Upper lobe of right lung (tissue), 1 donor: ENCODE results near the gene STAG1. TPM values are rescaled to one million over a fixed set of nuclear protein-coding genes. Genes with fewer than 3 reads are reported as not detected.
"Not testable (repeated sequence)": the region's sequence is repeated elsewhere in the genome, so short reads cannot be mapped to it uniquely, and the experiment has no call there.

Experiments
- ATAC-seq: fragments of 200-7000 bp; cut with Tn5 transposase; one replicate; pipeline ENCODE4 v1.9.1; 2020; ENCODE audit warnings: mild to moderate bottlenecking, moderate library complexity
- DNase-seq: peaks from one replicate; pipeline ENCODE4 v3.0.0-alpha.2; 2020
- H3K27ac ChIP-seq: fragments of 200-600 bp; one replicate; pipeline ENCODE4 v1.8.0; 2022
- H3K27me3 ChIP-seq: fragments of 200-600 bp; one replicate; pipeline ENCODE4 v1.8.0; 2022; ENCODE audit warnings: mild to moderate bottlenecking
- H3K36me3 ChIP-seq: fragments of 200-600 bp; one replicate; pipeline ENCODE4 v1.8.0; 2022
- H3K4me1 ChIP-seq: fragments of 200-600 bp; one replicate; pipeline ENCODE4 v1.8.0; 2022
- H3K4me3 ChIP-seq: fragments of 200-600 bp; one replicate; pipeline ENCODE4 v1.8.0; 2022; ENCODE audit warnings: mild to moderate bottlenecking
- H3K9me3 ChIP-seq: fragments of 200-600 bp; one replicate; pipeline ENCODE4 v1.8.0; 2022
- CTCF ChIP-seq: fragments of 200-600 bp; IDR thresholded peaks from one replicate; pipeline ENCODE4 v1.8.0; 2022; ENCODE audit warnings: antibody characterized with exemption
- intact Hi-C: fragments of 100-400 bp; cut with DNase I; formaldehyde crosslinking; loops from one replicate; pipeline ENCODE4 v1.11.0; 2022
- total RNA-seq: library from RNA; stranded (reverse); fragmentation: NEBNext Ultra II Directional; extraction: Animal tissue kit (Norgen Biotek cat#: 25700); gene quantifications from one replicate; pipeline ENCODE4 v1.2.1, GENCODE V29; 2021
- donor health status: DM: no; HTN: yes; CAD: no; lungs with severe emphysema.

STAG1 gene
- total RNA-seq, 1 donor from 2014 or later: 40.8 TPM

GRCh38 chr3:136650461-136650860, 101.7 kb downstream of the STAG1 start:
- Histone ChIP-seq H3K27me3 (no peaks in the 10 kb centered on the region), H3K27ac (no peak overlapping the region), H3K9me3 (peaks cover 15% of the 10 kb centered on the region), H3K4me1 (no peaks in the 10 kb centered on the region), H3K36me3 (no peaks in the 10 kb centered on the region), H3K4me3 (no peak overlapping the region)
- no peak for TF ChIP-seq CTCF
- intact Hi-C loops: no loop called here
- no peak for DNase-seq
- ATAC-seq: no peak

- H3K27ac ChIP-seq: no peak overlapping the region
- no peak overlapping the region for H3K4me3 ChIP-seq
- H3K36me3 ChIP-seq: no peaks in the 10 kb centered on the region
- intact Hi-C loops: no loop called here
- H3K9me3 ChIP-seq: no peaks in the 10 kb centered on the region
- ATAC-seq: no peak
- TF ChIP-seq CTCF: no peak
- H3K27me3 ChIP-seq: no peaks in the 10 kb centered on the region
- no peaks in the 10 kb centered on the region for H3K4me1 ChIP-seq
- no peak for DNase-seq
Measured at GRCh38 chr3:136645915-136646314, 106.3 kb downstream of the STAG1 start.

GRCh38 chr3:136644212-136644611, 108.0 kb downstream of the STAG1 start:
- H3K4me1 ChIP-seq: no peaks in the 10 kb centered on the region
- TF ChIP-seq CTCF: no peak
- no peaks in the 10 kb centered on the region for H3K36me3 ChIP-seq
- H3K9me3 ChIP-seq: no peaks in the 10 kb centered on the region
- H3K4me3 ChIP-seq: no peak overlapping the region
- intact Hi-C loops: no loop called here
- H3K27me3 ChIP-seq: no peaks in the 10 kb centered on the region
- DNase-seq: no peak
- no peak for ATAC-seq
- H3K27ac ChIP-seq: no peak overlapping the region

GRCh38 chr3:136643380-136643779, 108.8 kb downstream of the STAG1 start:
- H3K4me3 ChIP-seq, H3K4me1 ChIP-seq, H3K27me3 ChIP-seq, H3K36me3 ChIP-seq, intact Hi-C loops, DNase-seq, ATAC-seq, H3K9me3 ChIP-seq, H3K27ac ChIP-seq: not testable (repeated sequence)

GRCh38 chr3:136642711-136643110, 109.5 kb downstream of the STAG1 start:
- Histone ChIP-seq H3K9me3 (no peaks in the 10 kb centered on the region), H3K4me1 (no peaks in the 10 kb centered on the region), H3K4me3 (no peak overlapping the region), H3K27me3 (no peaks in the 10 kb centered on the region), H3K27ac (no peak overlapping the region), H3K36me3 (no peaks in the 10 kb centered on the region)
- no peak for ATAC-seq
- intact Hi-C loops: no loop called here
- TF ChIP-seq CTCF: no peak
- DNase-seq: no peak

GRCh38 chr3:136639069-136639468, 113.1 kb downstream of the STAG1 start:
- Histone ChIP-seq H3K4me3 (no peak overlapping the region), H3K27ac (no peak overlapping the region), H3K9me3 (no peaks in the 10 kb centered on the region), H3K4me1 (no peaks in the 10 kb centered on the region), H3K36me3 (no peaks in the 10 kb centered on the region), H3K27me3 (no peaks in the 10 kb centered on the region)
- TF ChIP-seq CTCF: no peak
- intact Hi-C loops: no loop called here
- no peak for ATAC-seq
- no peak for DNase-seq
